Measurements from ENCODE around the gene SLC8A3. TPM values are rescaled to one million over a fixed set of nuclear protein-coding genes. Genes with fewer than 3 reads are reported as not detected.

Gene SLC8A3
- total RNA-seq, 4 donors from 2014 or later: 0.21 to 0.76 TPM; not detected in 2

GRCh38 chr14:70137788-70138187 is 51.0 kb downstream of the SLC8A3 start:
- WGBS: 59% methylated on average over 3 of the region's 3 CpGs
- DNase-seq (ENCODE audit: low spot score in 2 of 2): no peak
- Histone ChIP-seq H3K27me3 (no peaks in the 10 kb centered on the region), H3K9me3 (no peaks in the 10 kb centered on the region), H3K36me3 (no peaks in the 10 kb centered on the region), H3K27ac (no peak overlapping the region), H3K4me3 (no peak overlapping the region), H3K4me1 (no peaks in the 10 kb centered on the region)
- TF ChIP-seq POLR2AphosphoS5 (IDR thresholded peaks at IDR 0.05): no peak
- TF ChIP-seq POLR2A (IDR thresholded peaks at IDR 0.05): no peak
- TF ChIP-seq EP300 (IDR thresholded peaks at IDR 0.05): no peak
- no peak for TF ChIP-seq CTCF (IDR thresholded peaks at IDR 0.05)

- H3K27ac ChIP-seq: no peak overlapping the region
- no peaks in the 10 kb centered on the region for H3K4me1 ChIP-seq
- H3K36me3 ChIP-seq: no peaks in the 10 kb centered on the region
- H3K4me3 ChIP-seq: no peak overlapping the region
- no peaks in the 10 kb centered on the region for H3K27me3 ChIP-seq
- H3K9me3 ChIP-seq: no peaks in the 10 kb centered on the region
- no peak for DNase-seq (ENCODE audit: low spot score in 2 of 2)
- TF ChIP-seq POLR2AphosphoS5 (IDR thresholded peaks at IDR 0.05) (no peak), EP300 (IDR thresholded peaks at IDR 0.05) (no peak), CTCF (IDR thresholded peaks at IDR 0.05) (no peak), POLR2A (IDR thresholded peaks at IDR 0.05) (no peak)
- WGBS: 79% methylated on average over 2 of the region's 2 CpGs
These were observed 55.3 kb downstream of the SLC8A3 start for GRCh38 chr14:70133461-70133860.

GRCh38 chr14:70130482-70130881 is 58.3 kb downstream of the SLC8A3 start:
- DNase-seq (ENCODE audit: low spot score in 2 of 2): no peak
- no peak overlapping the region for H3K27ac ChIP-seq
- H3K4me3 ChIP-seq: no peak overlapping the region
- H3K4me1 ChIP-seq: no peaks in the 10 kb centered on the region
- no peaks in the 10 kb centered on the region for H3K9me3 ChIP-seq
- 68% methylated on average over 1 of the region's 1 CpG for WGBS
- H3K36me3 ChIP-seq: no peaks in the 10 kb centered on the region
- H3K27me3 ChIP-seq: no peaks in the 10 kb centered on the region
- TF ChIP-seq POLR2A (IDR thresholded peaks at IDR 0.05): no peak
- TF ChIP-seq EP300 (IDR thresholded peaks at IDR 0.05): no peak
- no peak for TF ChIP-seq POLR2AphosphoS5 (IDR thresholded peaks at IDR 0.05)
- TF ChIP-seq CTCF (IDR thresholded peaks at IDR 0.05): no peak

- Histone ChIP-seq H3K27ac (no peak overlapping the region), H3K27me3 (no peaks in the 10 kb centered on the region), H3K4me3 (no peak overlapping the region), H3K36me3 (no peaks in the 10 kb centered on the region), H3K9me3 (no peaks in the 10 kb centered on the region), H3K4me1 (no peaks in the 10 kb centered on the region)
- TF ChIP-seq POLR2A (IDR thresholded peaks at IDR 0.05) (no peak), EP300 (IDR thresholded peaks at IDR 0.05) (no peak), POLR2AphosphoS5 (IDR thresholded peaks at IDR 0.05) (no peak), CTCF (IDR thresholded peaks at IDR 0.05) (no peak)
- DNase-seq (ENCODE audit: low spot score in 2 of 2): no peak
- WGBS: 88% methylated on average over 7 of the region's 7 CpGs
These were observed 61.6 kb downstream of the SLC8A3 start for GRCh38 chr14:70127186-70127585.

- Histone ChIP-seq H3K36me3 (no peaks in the 10 kb centered on the region), H3K4me1 (no peaks in the 10 kb centered on the region), H3K27ac (no peak overlapping the region), H3K27me3 (peaks cover 2% of the 10 kb centered on the region), H3K9me3 (no peaks in the 10 kb centered on the region), H3K4me3 (no peak overlapping the region)
- DNase-seq (ENCODE audit: low spot score in 2 of 2): no peak
- 82% methylated on average over 2 of the region's 2 CpGs for WGBS
- no peak for TF ChIP-seq EP300 (IDR thresholded peaks at IDR 0.05)
- TF ChIP-seq CTCF (IDR thresholded peaks at IDR 0.05): no peak
- TF ChIP-seq POLR2AphosphoS5 (IDR thresholded peaks at IDR 0.05): no peak
- no peak for TF ChIP-seq POLR2A (IDR thresholded peaks at IDR 0.05)
These were observed 65.0 kb downstream of the SLC8A3 start for GRCh38 chr14:70123796-70124195.
